Large intestine (tissue), 3 donors: Measurements from ENCODE around the gene NDC1. TPM values are rescaled to one million over a fixed set of nuclear protein-coding genes. Genes with fewer than 3 reads are reported as not detected.

Source experiments
- DNase-seq, 2 donors: peaks; one replicate each; pipeline versions ENCODE4 v3.0.0 to v3.0.0-alpha.2; 2013
- H3K27ac ChIP-seq: one replicate; pipeline ENCODE4 v1.5.1; 2013; ENCODE audit warnings: low read length
- H3K27me3 ChIP-seq: 2 replicates; pipeline ENCODE4 v1.6.1; 2013; ENCODE audit warnings: low read length; ENCODE audit not compliant: control insufficient read depth, insufficient read depth
- H3K36me3 ChIP-seq: 2 replicates; pipeline ENCODE4 v1.6.1; 2013; ENCODE audit warnings: low read length; ENCODE audit not compliant: control insufficient read depth, insufficient read depth
- H3K4me1 ChIP-seq: one replicate; pipeline ENCODE4 v1.6.1; 2013; ENCODE audit warnings: low read length; ENCODE audit not compliant: control insufficient read depth, insufficient read depth
- H3K4me3 ChIP-seq: one replicate; pipeline ENCODE4 v1.5.1; 2013; ENCODE audit warnings: low read length
- H3K9me3 ChIP-seq: one replicate; pipeline ENCODE4 v1.6.1; 2013; ENCODE audit warnings: mild to moderate bottlenecking, low read depth, low read length, moderate library complexity; ENCODE audit not compliant: control insufficient read depth
- WGBS: methylation state at CpG from one replicate; pipeline ENCODE4 v1.1.5; 2013; ENCODE audit warnings: low lambda C conversion rate; ENCODE audit not compliant: insufficient coverage; 5-methylcytosine and 5-hydroxymethylcytosine counted together
- polyA plus RNA-seq: library from polyadenylated mRNA; unstranded; fragments of 120-200 nt; gene quantifications from one replicate; pipeline ENCODE4 v1.2.1, GENCODE V29; 2013

NDC1 gene
- polyA plus RNA-seq, 1 donor: 16.7 TPM

DNA sequence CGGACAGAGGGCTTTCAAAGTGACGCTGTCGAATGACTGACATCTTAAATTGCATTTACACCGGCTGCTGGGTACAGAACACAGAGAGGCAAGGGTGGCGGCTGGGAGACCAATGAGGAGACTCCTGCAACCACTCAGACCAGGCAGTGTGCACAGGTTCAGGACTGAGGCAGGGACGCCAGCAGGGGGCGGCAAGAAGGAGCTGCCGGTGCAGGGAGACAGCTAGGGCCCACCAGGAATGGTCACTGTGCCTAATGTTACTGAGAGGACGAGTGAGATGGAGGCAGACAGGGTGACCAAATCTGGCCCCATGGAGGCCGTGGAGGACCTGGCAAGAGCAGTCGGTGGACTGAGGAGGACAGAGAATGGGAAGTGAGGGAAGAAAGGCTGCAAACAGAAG, 122.6 kb downstream of the NDC1 start:
- WGBS: 67% methylated on average over 2 of the region's 11 CpGs
- no peak overlapping the region for H3K4me3 ChIP-seq
- H3K27ac ChIP-seq: no peak overlapping the region
- no peaks in the 10 kb centered on the region for H3K9me3 ChIP-seq
- no peak for DNase-seq
- no peaks in the 10 kb centered on the region for H3K36me3 ChIP-seq
- peaks cover 6% of the 10 kb centered on the region for H3K27me3 ChIP-seq
- H3K4me1 ChIP-seq: peaks cover 4% of the 10 kb centered on the region

Other genes with a start within 250 kb of the NDC1 start
- gene GLIS1, start 99.1 kb downstream of the NDC1 start, polyA plus RNA-seq: 0.58 TPM
- 25.0 TPM for gene YIPF1, start 51.5 kb upstream of the NDC1 start, polyA plus RNA-seq
- gene DIO1, start 55.9 kb upstream of the NDC1 start, polyA plus RNA-seq: 0.58 TPM
- 36.0 TPM for gene IFT25, start 107.4 kb upstream of the NDC1 start, polyA plus RNA-seq
- 33.5 TPM for gene LRRC42, start 108.1 kb upstream of the NDC1 start, polyA plus RNA-seq
- gene LDLRAD1, start 179.9 kb upstream of the NDC1 start, polyA plus RNA-seq: 0.51 TPM
- 373 TPM for gene TMEM59, start 214.9 kb upstream of the NDC1 start, polyA plus RNA-seq
- 5.6 TPM for gene TCEANC2, start 215.3 kb upstream of the NDC1 start, polyA plus RNA-seq